Endometrial microvascular endothelial cells (primary cell): ENCODE measurements around the gene FARP2. TPM values are rescaled to one million over a fixed set of nuclear protein-coding genes. Genes with fewer than 3 reads are reported as not detected.
"Not testable (repeated sequence)": the region's sequence is repeated elsewhere in the genome, so short reads cannot be mapped to it uniquely, and the experiment has no call there.

Source experiments
- in situ Hi-C: cut with HindIII; loops from 2 replicates; pipeline ENCODE4 v1.10.0; 2017; ENCODE audit warnings: low sequenced_read_pairs, low pct_unique_long_range_greater_than_20kb; ENCODE audit errors: inconsistent ontology term
- total RNA-seq: library from RNA; depleted of rRNA; stranded (reverse); fragments of >200 nt; gene quantifications from one replicate; pipeline ENCODE4 v1.2.3, GENCODE V29; 2015; ENCODE audit errors: inconsistent ontology term

The FARP2 gene
- total RNA-seq, 1 donor from 2014 or later, result 58.1 TPM

GRCh38 chr2:241441492-241441891 is 85.4 kb downstream of the FARP2 start:
- in situ Hi-C loops, result no loop called here

GRCh38 chr2:241443486-241444223 is 87.6 kb downstream of the FARP2 start:
- in situ Hi-C loops, result no loop called here

DNA sequence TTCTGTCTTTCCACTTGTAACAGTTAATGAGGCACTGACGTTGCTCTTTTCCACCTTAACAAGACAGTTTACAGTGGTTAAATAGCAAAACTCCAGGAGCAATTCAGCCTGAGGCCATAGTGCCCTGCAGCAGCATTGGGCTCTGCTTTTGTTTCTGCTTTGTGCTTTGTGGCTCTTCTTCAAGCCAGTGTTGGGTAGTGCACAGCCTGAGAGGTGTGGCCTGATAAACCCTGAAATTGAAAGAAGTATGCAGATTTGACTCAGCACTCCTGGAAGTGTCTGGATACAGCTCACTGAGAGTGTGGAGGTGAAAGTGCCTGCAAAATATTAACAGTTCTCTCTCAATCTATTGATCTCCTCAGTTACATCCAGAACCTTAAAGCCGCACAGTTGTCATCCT is 89.3 kb downstream of the FARP2 start:
- in situ Hi-C loops, result no loop called here

- in situ Hi-C loops, result not testable (repeated sequence)
These were observed 94.0 kb downstream of the FARP2 start for GRCh38 chr2:241450092-241450491.

DNA sequence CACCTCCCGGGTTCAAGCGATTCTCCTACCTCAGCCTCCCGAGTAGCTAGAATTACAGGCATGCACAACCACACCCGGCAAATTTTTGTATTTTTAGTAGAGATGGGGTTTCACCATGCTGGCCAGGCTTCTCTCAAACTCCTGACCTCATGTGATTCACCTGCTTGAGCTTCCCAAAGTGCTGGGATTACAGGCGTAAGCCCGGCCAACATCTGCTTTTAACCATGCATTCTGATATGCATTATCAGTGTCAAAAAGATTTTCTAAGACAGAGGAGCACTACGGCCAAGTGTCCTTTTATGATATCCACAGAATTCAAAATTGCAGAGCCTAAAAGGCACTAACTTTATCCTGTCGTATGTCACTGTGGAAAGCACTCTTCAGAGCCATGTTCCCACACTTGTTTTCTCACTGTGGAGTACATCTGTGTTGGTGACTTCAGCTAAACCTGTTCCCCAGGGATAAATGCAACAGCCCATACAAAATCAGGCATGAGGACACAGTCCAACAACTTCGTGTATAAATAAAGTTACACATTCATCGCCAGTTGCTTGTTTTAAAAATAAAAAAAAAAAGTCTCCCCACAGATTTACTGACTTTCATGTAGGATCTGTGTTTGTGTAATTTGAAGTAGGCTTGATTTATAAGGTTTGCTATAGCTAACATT is 95.9 kb downstream of the FARP2 start:
- in situ Hi-C loops, result no loop called here

- in situ Hi-C loops, result not testable (repeated sequence)
These were observed 97.8 kb downstream of the FARP2 start for GRCh38 chr2:241453919-241454318.

GRCh38 chr2:241454837-241455485 is 98.9 kb downstream of the FARP2 start:
- in situ Hi-C loops, result no loop called here

DNA sequence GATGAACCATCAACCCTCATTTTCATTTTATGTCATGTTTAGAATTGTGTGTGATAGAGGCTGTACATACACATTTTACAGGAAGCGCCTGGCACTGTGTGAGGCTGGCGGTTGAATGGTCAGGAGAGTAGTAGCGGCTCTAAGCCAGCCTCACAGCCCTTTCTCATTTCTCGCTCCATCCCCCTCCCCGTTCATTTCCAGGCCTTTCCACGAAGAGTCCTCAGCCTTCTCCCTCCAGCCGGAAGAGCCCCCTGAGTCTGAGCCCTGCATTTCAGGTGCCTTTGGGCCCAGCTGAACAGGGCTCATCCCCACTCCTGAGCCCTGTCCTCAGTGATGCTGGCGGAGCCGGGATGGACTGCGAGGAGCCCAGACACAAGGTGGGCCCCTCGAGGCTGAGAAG is 100.5 kb downstream of the FARP2 start:
- in situ Hi-C loops, result no loop called here

DNA sequence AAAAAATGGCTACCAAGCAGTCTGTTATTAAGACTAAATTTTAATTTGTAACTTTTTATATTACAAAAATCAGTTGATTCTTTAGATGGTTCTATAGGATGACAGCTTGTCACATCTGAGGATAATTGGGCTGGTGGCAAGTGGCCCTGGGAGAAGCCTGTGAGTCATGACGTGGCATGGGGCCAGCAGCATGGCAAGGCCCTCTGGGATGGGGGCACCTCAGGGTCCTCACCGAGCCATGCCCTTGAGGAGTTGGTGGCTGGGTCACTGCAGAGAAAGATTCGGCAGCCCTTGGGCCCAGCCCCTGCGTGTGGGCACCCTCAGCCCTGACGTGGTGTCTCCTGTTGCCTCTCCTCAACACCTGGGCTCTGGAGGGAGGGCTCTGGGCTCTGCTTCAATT is 102.6 kb downstream of the FARP2 start:
- in situ Hi-C loops, result no loop called here

DNA sequence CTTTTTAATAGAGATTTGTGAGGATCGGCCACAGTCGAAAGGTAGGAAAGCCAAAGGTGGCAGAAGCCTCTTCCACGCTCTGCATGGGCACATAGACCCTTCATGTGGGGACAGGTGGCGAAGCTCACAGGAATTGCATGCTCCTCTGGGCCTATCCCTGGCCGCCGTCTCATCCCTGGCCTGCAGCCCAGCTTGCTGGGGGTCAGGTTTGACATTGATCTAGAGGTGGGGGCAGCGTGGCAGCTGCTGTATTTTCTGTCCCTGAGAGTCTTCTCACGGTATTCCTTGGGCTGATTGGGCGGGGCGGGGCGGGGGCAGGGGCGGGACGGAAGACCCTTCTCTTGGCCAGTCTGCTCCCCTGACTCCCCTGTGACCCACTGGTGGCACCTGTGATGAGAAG is 103.4 kb downstream of the FARP2 start:
- in situ Hi-C loops, result no loop called here

DNA sequence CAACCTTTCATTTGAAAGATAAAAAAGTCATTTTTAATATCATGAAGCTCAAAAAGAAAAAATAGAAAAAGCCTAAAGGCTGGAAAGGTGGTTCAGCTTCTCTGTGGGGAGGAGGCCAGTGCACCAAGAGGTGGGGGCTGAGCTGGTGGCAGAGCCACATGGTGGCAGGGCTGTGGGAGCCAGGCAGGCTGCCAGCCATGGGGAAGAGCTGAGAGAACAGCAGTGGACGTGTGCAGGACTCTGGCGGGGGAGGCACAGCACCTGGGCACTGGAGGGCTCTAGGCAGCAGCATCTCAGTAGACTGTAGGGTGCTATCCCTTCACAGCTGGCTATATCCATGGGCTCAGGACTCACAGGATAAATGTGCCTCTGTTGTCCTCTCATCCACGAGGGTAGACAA is 104.5 kb downstream of the FARP2 start:
- in situ Hi-C loops, result no loop called here

- in situ Hi-C loops, result no loop called here
These were observed 105.9 kb downstream of the FARP2 start for GRCh38 chr2:241461693-241462677.

GRCh38 chr2:241463276-241464135 is 107.4 kb downstream of the FARP2 start:
- in situ Hi-C loops, result no loop called here

DNA sequence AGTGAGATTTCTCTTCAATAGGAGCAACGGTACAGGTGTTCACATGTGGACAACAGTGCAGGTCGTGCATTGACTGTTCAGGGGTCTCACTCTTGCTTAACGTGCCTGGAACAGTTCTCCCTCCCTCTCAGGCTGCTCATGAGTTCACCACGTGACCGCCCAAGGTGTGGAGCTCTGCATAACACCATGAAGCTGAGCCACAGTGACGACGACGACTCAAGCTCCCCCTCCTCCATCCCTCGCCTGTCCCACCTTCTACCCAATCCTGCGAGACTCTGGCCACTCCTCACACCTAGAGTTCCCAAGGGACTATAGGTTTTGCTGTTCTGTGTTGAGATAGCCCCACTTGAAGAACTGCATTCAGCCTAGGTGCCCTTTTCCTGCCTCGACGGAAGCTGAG is 109.5 kb downstream of the FARP2 start:
- in situ Hi-C loops, result no loop called here

GRCh38 chr2:241466230-241466629 is 110.1 kb downstream of the FARP2 start:
- in situ Hi-C loops, result no loop called here

DNA sequence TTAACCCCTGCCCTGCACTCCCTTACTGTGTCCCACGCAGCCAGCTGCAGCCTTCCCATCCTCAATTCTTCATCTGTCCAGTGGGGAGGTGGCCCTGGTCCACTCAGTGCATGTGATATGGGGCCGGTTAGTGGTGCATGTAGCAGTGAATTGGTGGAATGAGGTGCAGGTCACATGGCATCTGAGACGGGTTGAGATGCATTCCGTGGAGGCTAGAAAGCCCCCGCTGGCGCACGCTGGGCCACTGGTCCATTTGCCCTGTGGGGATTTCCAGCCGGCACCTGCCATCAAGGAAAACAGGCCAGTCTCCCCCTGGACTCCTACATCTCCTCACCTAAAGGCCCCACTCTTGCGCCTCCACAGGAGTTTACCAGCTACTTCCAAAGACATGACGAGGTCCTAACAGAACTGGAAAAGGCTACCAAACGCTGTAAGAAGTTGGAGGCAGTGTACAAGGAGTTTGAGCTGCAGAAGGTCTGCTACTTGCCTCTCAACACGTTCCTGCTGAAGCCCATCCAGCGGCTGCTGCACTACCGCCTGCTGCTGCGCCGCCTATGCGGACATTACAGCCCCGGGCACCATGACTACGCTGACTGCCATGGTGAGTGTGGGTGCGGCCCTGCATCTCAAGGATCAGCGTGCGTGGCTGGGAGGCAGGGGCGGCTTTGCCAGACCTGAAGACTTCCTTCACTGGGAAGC is 111.8 kb downstream of the FARP2 start:
- in situ Hi-C loops, result no loop called here

DNA sequence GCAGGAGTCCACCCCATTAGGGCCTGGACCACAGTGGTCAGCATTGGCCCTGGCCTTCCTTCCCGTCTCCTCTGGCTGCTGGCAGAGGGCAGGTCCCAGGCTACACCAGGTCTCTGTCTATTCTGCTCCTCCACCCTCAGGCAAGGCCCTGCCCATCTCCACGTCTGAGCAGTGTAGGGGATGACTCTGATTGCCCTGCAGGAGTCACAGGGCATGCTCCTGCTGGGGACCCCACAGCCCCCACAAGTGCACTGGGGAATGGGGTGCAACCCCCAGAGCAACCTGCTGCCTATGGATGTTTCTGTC is 112.3 kb downstream of the FARP2 start:
- in situ Hi-C loops, result no loop called here

- in situ Hi-C loops, result no loop called here
These were observed 113.7 kb downstream of the FARP2 start for GRCh38 chr2:241469746-241470145.
